NCI-H1930 (cell line): ENCODE data around the gene C19orf12.
A peak's percentile ranks its signal among the peaks of the same experiment; 100 is the strongest.

Experiments
- DNase-seq, 2 experiments: peaks; one replicate each; lab custom pipeline; 2025; lab: John Stamatoyannopoulos, UW

C19orf12 gene

DNA sequence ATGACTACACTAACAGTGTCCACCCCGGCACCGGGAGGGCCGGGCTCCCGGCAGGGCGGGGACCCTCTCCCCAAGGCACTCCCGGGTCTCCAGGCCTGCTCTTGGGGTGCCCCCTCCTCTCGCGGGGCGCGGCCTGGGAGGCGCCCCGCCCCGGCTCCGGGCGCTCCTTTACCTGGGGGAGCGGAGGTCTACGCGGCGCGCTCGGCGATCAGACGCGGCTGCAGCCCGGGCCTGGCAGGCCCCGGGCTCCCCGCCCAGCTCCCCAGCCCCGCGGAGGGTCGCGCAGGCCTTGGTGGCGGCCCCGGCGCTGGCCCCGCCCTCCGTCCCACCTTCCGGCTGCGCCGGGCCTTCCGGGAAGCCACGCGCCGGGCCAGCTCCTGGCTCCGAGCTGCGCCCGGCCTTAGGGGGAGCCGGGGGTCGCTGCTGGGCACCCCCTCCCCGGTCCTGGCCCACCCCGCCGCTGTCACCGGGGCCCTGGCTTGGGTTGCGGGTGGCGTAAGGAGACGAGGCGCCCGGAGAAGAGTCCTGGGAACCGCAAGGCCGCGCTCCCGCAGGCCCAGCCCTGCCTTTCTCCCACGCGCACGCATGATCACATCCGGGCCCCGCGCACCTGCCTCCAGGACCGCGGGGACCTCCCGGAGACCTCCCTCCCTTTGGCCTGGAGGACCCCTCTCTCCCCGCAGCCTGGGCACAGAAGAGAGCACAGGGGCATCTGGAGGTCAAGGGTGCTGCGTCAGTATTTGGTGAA, at the start of gene C19orf12:
C19orf12 (minus strand) TSS at position 309 of the 748 bp plus-strand sequence. CDS start 6,848 bp downstream, outside the sequence.
- peak; percentile 31 to 70 for DNase-seq

DNA sequence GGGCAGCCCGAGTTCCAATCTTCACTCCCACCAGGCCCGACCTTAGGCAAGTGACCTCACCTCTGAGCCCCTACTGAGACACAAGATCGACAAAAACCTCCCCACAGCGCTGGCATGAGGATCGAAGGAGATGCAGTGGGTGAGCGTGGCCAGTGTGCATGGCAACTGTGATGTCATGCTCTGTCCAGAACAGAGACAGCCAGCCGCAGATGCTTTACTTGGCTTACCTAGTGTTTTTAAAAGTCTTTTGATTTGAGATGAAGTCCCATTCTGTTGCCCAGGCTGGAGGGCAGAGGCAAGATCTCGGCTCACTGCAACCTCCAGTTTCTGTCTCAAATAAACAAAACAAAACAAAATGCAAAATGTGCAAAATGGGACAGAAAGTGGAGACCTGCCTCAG, 49.3 kb upstream of the C19orf12 start:
- no peak for DNase-seq

DNA sequence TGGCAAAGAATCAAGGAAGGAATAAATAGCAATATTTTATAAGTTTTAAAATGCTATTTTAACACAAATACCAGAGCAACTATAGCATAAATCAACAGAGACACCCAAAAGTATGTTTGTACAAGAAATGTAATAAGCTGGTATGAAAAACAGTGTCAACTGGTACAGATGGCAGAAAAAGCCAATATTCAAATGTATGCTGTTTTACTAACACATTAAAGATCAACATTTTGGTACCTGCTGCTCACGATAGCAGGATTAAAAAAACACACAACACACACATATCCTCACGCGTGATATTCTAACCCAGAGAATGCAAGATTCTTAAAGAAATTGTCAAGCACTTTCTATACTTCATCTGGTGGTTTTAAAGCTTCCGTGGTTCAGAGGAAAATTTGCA, 48.1 kb upstream of the C19orf12 start:
- no peak for DNase-seq

DNA sequence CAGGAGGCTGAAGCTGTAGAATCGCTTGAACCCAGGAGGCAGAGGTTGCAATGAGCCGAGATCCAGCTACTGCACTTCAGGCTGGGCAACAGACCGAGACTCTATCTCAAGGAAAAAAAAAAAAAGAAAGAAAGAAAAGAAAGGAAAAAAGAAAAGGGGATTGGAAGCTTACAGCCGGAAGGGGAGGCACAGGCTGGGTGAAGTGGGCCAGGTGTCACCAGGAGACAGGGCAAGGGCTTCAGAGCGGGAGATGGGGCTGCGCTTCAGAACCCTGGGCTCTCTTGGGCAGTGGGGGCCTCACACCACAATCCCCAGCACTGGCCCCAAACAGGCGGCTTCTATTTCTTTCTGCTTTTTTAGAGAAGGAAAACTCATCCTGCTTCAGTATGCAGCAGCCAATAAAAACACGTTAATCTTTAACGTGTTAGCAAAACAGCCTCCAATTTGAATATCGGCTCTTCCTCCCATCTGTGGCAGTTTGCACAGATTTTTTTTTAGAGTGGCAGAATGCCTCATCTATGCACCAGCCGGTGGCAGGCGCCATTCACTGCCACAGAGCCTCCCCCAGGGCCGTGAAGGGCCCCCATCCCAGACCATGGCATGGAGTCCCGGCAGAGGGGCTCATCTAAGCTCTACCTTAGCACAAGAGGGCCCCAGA, 46.6 kb upstream of the C19orf12 start:
- no peak for DNase-seq

DNA sequence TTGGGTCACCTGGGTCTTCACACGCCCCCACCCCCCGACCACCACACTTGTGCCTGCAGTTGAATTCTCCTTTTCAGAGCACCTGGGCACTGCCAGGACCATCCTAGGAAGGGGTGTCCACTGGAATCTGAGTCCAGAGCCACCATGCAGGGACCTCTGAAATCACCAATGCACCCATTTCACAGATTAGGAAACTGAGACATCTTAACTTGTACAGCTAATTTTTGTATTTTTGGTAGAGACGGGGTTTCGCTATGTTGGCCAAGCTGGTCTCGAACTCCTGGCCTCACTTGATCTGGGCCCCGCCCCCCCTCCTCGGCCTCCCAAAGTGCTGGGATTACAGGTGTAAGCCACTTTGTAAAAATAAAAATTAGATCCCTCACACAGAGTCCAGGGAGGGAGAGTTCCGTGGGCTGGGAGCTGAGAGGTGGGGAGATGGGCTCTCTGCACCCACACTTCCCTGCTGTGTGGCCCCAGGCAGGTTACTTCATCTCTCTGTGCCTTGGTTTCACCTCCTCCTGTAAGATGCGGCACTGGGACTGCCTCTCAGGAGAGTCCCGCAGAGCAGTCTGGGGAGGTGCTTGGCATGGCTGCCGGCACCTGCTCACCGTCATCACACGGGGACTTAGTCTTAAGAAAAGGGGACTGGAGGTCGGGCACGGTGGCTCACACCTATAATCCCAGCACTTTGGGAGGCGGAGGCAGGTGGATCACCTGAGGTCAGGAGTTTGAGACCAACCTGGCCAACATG, 45.9 kb upstream of the C19orf12 start:
- DNase-seq: no peak

DNA sequence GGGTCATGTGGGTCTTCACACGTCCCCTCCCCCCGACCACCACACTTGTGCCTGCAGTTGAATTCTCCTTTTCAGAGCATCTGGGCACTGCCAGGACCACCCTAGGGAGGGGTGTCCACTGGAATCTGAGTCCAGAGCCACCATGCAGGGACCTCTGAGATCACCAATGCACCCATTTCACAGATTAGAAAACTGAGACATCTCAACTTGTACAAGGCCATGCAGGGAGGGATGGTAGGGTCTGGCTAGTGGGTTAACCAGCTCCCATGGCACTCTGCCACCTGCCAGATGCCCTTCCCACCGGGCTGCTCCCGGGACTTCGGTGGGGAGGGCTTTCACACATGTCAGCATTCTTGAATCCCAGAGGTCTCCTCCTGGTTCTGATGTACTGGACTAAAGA, 44.3 kb upstream of the C19orf12 start:
- no peak for DNase-seq

DNA sequence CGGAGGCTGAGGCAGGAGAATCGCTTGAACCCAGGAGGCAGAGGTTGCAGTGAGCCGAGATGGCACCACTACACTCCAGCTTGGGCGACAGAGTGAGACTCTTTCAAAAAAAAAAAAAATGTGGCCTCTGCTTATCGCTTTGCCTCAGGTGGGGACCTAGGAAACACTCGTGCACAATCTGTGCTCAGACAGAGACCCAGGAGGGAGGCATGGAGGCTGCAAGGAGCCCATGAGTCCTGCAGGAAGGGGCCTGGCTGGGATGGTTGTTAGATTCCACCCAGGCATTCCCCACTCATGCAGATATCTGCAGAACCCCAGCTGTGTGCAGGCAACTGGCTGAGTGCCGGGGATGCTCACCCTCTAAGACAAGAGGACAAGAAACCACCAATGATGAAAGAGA, 43.8 kb upstream of the C19orf12 start:
- DNase-seq: no peak

DNA sequence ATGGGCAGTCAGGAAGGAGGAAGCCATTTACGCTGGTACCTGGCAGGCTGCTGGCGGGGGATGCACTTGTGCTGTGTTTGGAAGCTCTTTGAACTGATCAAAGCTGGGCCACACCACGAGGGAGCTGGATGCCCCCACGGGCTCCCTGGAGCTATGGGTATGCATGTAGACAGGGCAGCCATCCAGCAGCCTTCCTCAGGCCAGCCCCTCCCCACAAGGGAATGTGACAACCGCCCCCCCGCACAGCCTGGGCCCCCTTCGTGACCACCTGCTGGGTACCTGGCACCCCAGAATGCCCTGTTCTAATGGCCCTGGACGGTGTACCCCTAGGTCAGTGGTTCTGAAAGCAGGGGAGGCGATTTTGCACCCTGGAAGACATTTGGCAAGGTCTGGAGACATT, 42.5 kb upstream of the C19orf12 start:
- no peak for DNase-seq

DNA sequence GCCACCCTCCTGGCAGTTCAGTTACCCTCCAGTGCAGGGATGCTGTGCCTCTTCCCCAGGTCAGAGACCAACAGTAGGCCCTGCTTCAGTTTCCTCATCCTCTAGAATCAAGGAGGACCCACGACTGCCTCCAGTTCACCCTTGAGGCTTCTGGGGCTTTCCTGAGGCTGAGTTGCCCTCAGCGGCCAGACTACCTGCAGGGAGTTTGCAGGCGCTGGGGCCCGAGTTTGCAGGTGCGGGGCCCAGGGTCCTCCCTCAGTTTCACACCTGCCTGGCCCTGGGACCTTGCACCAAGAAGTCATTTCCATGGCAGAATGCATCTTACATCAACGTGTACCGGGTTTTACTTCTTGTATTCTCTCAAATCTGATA, 38.9 kb upstream of the C19orf12 start:
- no peak for DNase-seq

DNA sequence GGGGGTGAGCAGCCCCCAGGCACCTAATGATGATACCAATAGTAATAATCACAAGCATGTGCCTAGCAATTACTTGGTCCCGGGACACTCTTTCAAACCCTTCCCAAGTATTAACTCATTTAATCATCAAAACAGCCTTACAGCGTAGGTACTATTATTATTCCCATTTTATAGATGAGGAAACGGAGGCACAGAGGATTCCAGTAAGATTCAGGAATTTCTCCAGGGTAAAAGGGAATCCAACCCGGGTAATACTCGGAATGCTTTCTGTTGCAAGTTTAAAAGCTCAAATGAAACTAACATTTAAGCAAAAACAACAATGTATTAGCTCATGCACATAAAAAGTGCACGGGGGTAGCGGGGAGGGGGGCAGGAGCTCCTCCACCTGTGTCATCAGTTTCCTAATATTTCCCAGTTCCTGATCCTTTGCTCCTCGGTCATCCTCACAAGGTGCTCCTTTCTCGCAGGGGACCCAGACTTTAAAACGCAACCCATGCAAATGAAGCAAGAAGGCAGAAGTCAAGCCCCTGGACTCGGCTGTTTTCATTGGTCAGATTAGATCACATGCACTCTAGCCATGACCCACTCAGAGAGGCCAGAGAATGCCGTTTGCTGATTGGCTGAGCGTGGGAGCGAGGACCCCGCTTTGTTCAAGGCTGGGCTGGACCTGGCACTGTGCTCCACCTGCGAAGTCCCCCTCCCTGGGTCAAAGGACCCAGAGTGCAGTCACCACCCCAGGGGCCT, 38.3 kb upstream of the C19orf12 start:
- no peak for DNase-seq

DNA sequence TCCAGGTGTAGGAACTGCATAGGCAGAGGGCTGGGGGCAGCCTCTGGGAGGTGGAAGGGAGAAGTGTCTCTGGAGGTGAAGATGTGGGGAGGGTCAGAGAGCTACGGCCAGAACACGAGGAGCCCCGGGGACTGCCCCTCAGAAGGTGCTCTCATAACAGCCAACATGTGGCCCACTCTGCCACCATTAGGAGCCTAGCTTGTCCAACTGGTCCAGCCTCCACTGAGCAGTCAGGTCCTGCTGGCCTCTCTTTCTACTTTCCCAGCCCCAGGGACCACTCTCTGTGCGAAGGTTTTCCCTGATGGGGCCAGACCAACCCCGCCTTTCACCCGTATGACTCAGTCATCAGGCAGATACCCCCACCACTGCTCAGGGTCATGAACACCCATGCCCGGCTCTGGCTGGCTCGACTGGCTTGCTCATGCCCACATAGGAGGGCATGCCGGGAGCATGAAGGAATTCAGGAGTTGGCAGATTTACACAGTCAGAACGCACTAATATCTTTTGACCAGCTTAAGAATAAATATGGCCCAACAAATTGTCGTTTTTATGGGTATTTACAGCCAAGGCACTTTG, 37.5 kb upstream of the C19orf12 start:
- DNase-seq: no peak

DNA sequence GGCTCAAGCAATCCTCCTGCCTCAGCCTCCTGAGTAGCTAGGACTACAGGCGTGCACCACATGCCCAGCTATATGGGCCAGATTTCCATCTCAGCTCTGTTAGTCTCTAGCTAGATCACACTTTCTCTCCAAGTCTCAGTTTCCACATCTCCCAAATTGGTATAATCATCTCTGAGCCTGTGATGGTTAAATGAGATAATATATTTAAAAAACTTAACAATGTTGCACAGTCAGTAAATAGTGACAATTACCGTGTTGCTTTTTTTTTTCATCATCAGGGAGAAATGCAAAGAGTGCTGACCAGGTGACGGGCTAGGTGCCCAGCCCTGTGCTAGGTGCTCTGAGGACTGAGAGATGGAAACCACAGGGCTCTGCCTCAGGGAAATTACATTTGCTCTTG, 36.9 kb upstream of the C19orf12 start:
- DNase-seq: no peak

DNA sequence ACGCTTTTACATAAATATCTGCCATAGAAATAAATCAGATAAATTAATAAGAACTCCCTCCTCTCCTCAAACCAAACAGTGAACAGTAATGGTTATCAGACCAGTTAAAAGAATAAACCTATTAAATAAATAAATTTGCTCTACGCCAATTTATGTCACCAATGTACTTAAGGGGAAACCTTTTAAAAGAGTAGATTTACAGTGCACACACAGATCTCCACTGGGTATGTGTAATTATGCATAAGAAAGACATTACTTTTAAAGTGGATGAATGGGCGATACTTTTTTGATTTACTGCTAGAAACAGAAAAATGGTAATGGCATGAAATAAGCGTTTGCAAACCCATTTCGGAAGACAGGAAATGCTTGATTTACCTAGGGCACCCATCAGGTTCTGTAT, 34.9 kb upstream of the C19orf12 start:
- DNase-seq: no peak

DNA sequence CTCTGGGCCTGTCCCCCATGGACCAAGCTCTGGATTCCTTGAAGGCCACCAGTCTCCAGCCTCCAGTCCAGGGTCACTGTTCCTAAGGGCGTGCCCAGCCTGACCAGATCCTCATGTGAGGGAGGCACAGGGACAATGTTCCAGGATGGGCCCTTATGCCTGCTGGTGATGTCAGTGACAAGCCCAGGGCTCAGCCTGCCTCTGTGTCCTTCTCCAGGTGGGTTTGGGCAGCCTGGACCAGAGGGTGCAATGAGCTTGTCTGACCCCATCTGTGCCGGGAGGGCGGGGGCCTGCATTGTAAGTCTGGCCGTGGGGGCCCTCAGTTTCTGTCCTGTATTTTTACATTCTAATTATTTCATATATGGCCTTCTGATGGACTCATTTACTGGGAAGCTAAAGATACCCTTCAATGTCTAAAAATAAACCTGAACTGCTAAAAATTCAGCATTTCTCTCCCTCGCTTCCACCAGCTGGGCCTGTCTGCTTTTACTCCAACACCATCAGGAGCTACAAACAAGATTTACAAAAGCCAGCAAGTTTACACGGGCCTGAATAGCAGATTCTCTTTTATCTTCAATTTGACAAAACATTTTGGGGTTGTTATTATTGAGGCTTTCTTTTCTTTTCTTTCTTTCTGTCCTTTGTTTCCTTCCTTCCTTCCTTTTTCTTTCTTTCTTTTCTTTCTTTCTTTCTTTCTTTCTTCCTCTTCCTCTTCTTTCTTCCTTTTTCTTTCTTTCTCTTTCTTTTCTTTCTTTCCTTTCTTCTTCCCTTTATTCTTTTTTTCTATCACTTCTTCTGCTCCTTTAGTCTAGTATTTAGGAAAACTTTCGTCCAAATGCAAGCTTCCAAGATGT, 34.2 kb upstream of the C19orf12 start:
- DNase-seq: no peak

DNA sequence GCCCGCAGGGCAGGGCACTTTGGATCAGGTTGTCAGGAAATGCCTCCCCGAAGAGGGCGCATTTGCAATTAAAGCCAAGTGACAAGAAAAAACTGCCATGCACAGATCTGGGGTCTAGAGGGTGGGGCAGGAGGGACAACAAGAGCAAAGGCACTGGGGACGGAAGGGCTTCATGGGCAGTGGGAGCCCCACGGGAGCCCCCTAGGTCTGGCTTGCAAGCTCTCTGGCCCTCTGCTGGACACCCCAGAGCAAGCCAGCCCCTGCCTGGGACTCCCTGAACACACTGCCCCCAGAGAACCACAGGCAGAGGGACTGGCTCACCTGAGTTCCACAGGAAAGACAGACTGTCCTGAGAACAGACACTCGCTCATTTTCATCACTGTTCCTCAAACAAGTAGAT, 30.2 kb upstream of the C19orf12 start:
- no peak for DNase-seq

DNA sequence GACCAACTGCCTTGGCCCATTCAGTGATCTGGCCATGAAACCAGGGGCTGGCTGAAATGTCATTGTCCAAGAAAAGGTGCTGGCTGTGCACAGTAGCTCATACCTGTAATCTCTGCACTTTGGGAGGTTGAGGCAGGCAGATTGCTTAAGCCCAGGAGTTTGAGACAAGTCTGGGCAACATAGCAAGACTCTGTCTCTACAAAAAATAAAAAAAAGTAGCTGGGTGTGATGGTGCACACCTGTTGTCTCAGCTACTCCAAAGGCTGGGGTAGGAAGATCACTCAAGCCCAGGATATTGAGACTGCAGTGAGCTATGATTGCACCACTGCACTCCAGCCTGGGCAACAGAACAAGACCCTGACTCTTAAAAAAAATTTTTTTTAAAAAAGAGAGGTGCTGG, 28.6 kb upstream of the C19orf12 start:
- no peak for DNase-seq

DNA sequence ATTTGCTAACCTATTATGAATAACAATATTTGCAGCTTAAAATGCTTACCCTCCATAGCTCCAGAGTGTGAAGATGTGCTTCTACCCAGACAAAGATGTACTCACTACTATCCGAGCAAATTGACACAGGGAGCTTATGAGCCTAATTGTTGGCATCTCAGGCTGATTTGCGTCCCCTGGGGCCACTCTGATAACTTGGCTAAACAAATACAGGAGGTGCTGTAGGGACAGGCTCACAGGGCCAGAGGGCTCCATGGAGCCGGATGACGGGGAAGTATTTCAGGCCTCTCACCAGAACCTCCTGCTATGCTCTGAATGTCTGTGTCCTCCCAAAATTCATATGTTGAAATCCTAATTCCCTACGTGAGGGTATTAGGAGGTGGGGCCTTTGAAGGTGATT, 26.7 kb upstream of the C19orf12 start:
- DNase-seq: no peak

DNA sequence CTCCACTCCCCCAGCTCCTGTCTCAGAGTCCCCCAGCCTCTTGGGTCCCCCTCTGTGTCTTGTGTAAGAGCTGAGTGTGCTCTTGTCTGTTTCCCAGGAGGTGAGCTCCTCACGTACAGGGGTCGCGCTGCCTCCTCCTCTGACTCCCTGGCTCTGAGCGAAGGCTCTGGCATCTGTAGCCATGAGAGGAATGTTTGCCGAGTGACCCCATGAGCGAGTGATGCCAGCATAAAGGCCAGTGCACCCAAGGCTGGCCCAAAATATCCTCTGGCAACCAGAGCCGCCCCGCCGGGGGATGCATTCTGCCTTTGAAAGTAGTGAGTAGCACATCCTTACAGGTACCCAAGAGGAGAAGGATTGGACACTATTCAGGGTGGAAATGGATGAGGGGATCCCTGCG, 26.2 kb upstream of the C19orf12 start:
- DNase-seq: no peak

DNA sequence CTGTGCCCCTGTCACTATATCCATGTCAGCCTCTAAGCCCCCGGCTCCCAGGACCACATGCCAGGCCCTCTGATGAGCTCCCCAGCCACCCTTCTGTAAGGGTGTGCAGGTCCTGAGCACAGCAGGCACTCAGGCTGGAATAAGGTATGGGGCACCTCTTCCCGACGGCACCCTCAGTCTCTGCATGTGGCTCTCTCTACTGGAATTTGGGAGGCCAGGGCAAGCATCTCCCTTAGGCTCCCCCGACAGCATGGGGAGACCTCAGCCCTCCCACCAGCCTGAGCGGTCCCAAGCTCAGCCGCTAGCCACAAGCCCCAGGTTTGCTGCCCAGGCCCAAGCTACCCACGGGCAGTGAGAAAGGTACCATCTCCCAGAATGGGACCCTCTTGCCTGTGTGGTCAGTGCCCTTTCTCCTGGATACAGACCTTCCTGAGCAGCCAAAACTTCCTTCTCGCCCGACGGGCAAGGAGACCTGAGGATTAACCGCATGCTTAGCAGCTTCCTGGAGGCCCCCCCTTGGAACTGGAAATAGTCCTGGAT, 22.5 kb upstream of the C19orf12 start:
- DNase-seq: no peak

DNA sequence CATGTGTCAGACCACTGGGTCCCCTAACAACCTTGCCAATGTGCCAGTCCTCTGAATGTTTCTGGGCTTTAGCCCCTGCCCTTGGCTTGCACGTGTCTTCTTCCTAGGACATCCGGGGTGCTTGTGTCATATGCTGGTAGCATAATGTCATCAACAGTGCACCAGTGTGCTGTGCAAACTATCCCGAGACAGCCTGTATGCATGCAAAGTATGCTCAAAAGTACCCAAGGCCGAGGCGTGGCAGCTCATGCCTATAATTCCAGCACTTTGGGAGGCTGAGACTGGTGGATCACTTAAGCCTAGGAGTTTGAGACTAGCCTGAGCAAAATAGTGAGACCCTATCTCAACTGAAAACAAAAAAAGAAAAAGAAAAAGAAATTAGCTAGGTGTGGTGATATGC, 20.8 kb upstream of the C19orf12 start:
- no peak for DNase-seq

DNA sequence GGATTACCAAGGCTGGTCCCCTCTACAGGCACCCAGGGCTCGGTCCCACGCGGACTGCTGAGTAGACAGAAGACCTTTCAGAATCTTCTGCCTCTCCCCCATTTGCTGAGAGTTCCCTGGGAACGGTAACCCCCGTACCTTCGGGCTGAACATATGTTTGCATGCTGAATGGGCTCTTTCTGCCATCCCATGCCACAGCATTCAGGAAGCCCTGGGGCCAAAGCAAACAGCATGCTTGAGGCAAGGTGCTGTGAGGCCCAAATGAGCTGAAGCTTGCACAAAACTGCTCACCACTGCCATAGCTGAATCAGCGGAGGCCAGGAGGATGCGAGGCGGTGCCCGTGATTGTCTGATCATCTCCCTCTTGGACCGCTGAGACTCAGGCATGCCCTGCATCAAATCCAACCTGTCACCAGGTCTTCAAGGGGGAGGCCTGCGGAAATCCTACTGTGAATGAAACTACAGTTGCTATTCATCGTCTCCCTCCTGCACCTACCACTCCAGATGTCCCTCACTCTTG, 16.3 kb upstream of the C19orf12 start:
- DNase-seq: no peak
